ENCODE measurements around the gene ATP1A1.

Gene ATP1A1

GRCh38 chr1:116408193-116408592 is 35.1 kb downstream of the ATP1A1 start:
- ChIA-PET CTCF (interaction anchor here (0.6 to 1.9 kb wide), 3 partner anchors 77 to 269 kb away, joined by 3 to 8 read pairs (median 3); no protein-coding TSS in a partner anchor), POLR2A (interaction anchor here (1.4 kb wide), 1 partner anchor 10 kb away, joined by 3 read pairs; no protein-coding TSS in a partner anchor)
- TF ChIP-seq PRDM1 (tag by site-specific recombination; IDR thresholded peaks at IDR 0.05) (0 out of 2 replicates have a peak, but pooled peaks have one; percentile 24), ZNF791 (tag by site-specific recombination; IDR thresholded peaks at IDR 0.05) (no peak)
- H3K9me3 ChIP-seq (ENCODE audit: control insufficient read depth, insufficient read depth, low read depth, low read length), result no peaks in the 10 kb centered on the region
- H3K4me3 ChIP-seq (ENCODE audit: low read depth, low read length), result no peak overlapping the region
- no peak overlapping the region for H3K27ac ChIP-seq (ENCODE audit: extremely low read depth, low read depth, low read length)
- H3K4me1 ChIP-seq (ENCODE audit: control insufficient read depth, insufficient read depth, low read length), result no peaks in the 10 kb centered on the region
- peaks cover 0 to 59% of the 10 kb centered on the region in 2 experiments; a peak in 1 of 3 replicates for H3K36me3 ChIP-seq (ENCODE audit: control insufficient read depth in 2 of 2, insufficient read depth in 1 of 2, low read length in 2 of 2)

GRCh38 chr1:116408803-116409720 is 36.0 kb downstream of the ATP1A1 start:
- H3K9me3 ChIP-seq (ENCODE audit: control insufficient read depth, insufficient read depth, low read depth, low read length), result no peaks in the 10 kb centered on the region
- ChIA-PET POLR2A (no interaction called here), CTCF (interaction anchor here (0.6 to 1.9 kb wide), 4 partner anchors 12 to 270 kb away, joined by 3 to 8 read pairs (median 3); no protein-coding TSS in a partner anchor)
- H3K27ac ChIP-seq (ENCODE audit: extremely low read depth, low read depth, low read length), result no peak overlapping the region
- peaks cover 0 to 51% of the 10 kb centered on the region in 2 experiments; a peak in 1 of 3 replicates for H3K36me3 ChIP-seq (ENCODE audit: control insufficient read depth in 2 of 2, insufficient read depth in 1 of 2, low read length in 2 of 2)
- H3K4me3 ChIP-seq (ENCODE audit: low read depth, low read length), result no peak overlapping the region
- TF ChIP-seq EGR2 (tag by site-specific recombination; IDR thresholded peaks at IDR 0.05; ENCODE audit: low read depth) (peak; percentile 59), HOXC10 (CRISPR knock-in tag; IDR thresholded peaks at IDR 0.05) (no peak), ZFHX2 (tag by site-specific recombination; conservative IDR thresholded peaks at IDR 0.05) (peak; percentile 43), REST (tag by site-specific recombination; IDR thresholded peaks at IDR 0.05) (peak; percentile 60), ZNF121 (tag by site-specific recombination; IDR thresholded peaks at IDR 0.05) (no peak)
- H3K4me1 ChIP-seq (ENCODE audit: control insufficient read depth, insufficient read depth, low read length), result no peaks in the 10 kb centered on the region

GRCh38 chr1:116409751-116410191 is 36.7 kb downstream of the ATP1A1 start:
- Histone ChIP-seq H3K4me3 (ENCODE audit: low read depth, low read length) (no peak overlapping the region), H3K9me3 (ENCODE audit: control insufficient read depth, insufficient read depth, low read depth, low read length) (no peaks in the 10 kb centered on the region), H3K36me3 (ENCODE audit: control insufficient read depth in 2 of 2, insufficient read depth in 1 of 2, low read length in 2 of 2) (peaks cover 0 to 43% of the 10 kb centered on the region in 2 experiments; a peak in 1 of 3 replicates), H3K4me1 (ENCODE audit: control insufficient read depth, insufficient read depth, low read length) (no peaks in the 10 kb centered on the region), H3K27ac (ENCODE audit: extremely low read depth, low read depth, low read length) (no peak overlapping the region)
- POLR2A ChIA-PET, result no interaction called here
- TF ChIP-seq OSR2 (tag by site-specific recombination; IDR thresholded peaks at IDR 0.05) (peak; percentile 33; the same call in 1 of the 2 replicates), ZNF629 (tag by site-specific recombination; IDR thresholded peaks at IDR 0.05) (peak; percentile 67), ZNF777 (tag by site-specific recombination; IDR thresholded peaks at IDR 0.05; ENCODE audit: borderline replicate concordance) (no peak), GLIS1 (tag by site-specific recombination; IDR thresholded peaks at IDR 0.05) (peak; percentile 91), ZBTB17 (tag by site-specific recombination; IDR thresholded peaks at IDR 0.05) (peak; percentile 39; the same call in 1 of the 2 replicates), ZEB2 (tag by site-specific recombination; IDR thresholded peaks at IDR 0.05) (no peak), ZNF600 (tag by site-specific recombination; IDR thresholded peaks at IDR 0.05) (peak; percentile 53), ZBTB44 (tag by site-specific recombination; IDR thresholded peaks at IDR 0.05) (0 out of 2 replicates have a peak, but pooled peaks have one; percentile 26), KLF7 (tag by site-specific recombination; IDR thresholded peaks at IDR 0.05; ENCODE audit: borderline replicate concordance) (no peak), ZBTB48 (tag by site-specific recombination; IDR thresholded peaks at IDR 0.05) (0 out of 2 replicates have a peak, but pooled peaks have one; percentile 31)
- CTCF ChIA-PET, result interaction anchor here (0.6 to 1.9 kb wide), 4 partner anchors 12 to 271 kb away, joined by 3 to 8 read pairs (median 5); no protein-coding TSS in a partner anchor
